Stimulated activated naive CD8-positive, alpha-beta T cell treated with anti-CD3 and anti-CD28 coated beads, Interleukin-15, amount 100 ng/mL, for 72 hours (primary cell): Measurements from ENCODE around the gene KIAA1549.

ENCODE experiments used
- ATAC-seq: fragments of 150-1000 bp; cut with Tn5 transposase; 2 replicates; pipeline ENCODE4 v1.10.0; 2021; ENCODE audit warnings: mild to moderate bottlenecking, moderate library complexity
- DNase-seq, 2 donors: peaks; one replicate each; pipeline ENCODE4 v3.0.0; 2021 to 2022
- H3K27ac Mint-ChIP-seq, 2 donors: one replicate each; pipeline ENCODE4 v1.8.0; 2022; ENCODE audit warnings: mild to moderate bottlenecking in 2 of 2, mixed read lengths in 2 of 2, moderate library complexity in 2 of 2
- H3K27me3 Mint-ChIP-seq: one replicate; pipeline ENCODE4 v1.8.0; 2022; ENCODE audit warnings: mixed read lengths
- H3K4me1 Mint-ChIP-seq: one replicate; pipeline ENCODE4 v1.8.0; 2022; ENCODE audit warnings: mild to moderate bottlenecking, mixed read lengths
- H3K4me3 Mint-ChIP-seq, 2 donors: one replicate each; pipeline ENCODE4 v1.8.0; 2022; ENCODE audit warnings: mild to moderate bottlenecking in 2 of 2, mixed read lengths in 2 of 2, moderate library complexity in 1 of 2
- H3K9me3 Mint-ChIP-seq, 2 donors: one replicate each; pipeline ENCODE4 v1.8.0; 2022; ENCODE audit warnings: mixed read lengths in 2 of 2

Gene KIAA1549

GRCh38 chr7:138785587-138786437 lies 195.4 kb downstream of the KIAA1549 start:
- no peak overlapping the region for H3K4me3 Mint-ChIP-seq
- H3K27ac Mint-ChIP-seq = peak overlapping the region in 1 of 2 donors; percentile 37
- no peaks in the 10 kb centered on the region for H3K4me1 Mint-ChIP-seq
- no peaks in the 10 kb centered on the region for H3K27me3 Mint-ChIP-seq
- ATAC-seq (no peak), DNase-seq (no peak)
- peaks cover 16 to 26% of the 10 kb centered on the region in 2 donors for H3K9me3 Mint-ChIP-seq

DNA sequence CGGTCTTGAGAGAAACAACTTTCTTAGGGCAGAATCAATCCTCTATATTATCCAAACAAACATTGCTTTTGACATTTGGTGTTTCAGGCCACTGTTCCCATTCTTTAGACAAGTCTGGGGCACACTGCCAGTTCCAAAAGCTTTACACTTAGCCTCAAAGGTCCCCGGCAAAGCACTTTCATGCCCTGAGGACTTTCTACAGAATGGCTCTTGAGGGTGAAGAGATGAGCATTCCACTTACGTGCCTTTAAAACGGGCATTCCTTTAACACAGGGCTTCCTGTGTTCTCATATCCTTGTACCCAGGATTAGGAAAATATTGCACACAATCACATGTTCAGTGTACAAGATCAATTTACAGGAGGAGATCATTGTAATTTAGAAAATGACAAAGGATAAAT lies 196.5 kb downstream of the KIAA1549 start:
- no peaks in the 10 kb centered on the region for H3K4me1 Mint-ChIP-seq
- no peak for ATAC-seq
- no peak overlapping the region for H3K4me3 Mint-ChIP-seq
- no peak for DNase-seq
- H3K9me3 Mint-ChIP-seq = peaks cover 16 to 26% of the 10 kb centered on the region in 2 donors
- H3K27ac Mint-ChIP-seq = no peak overlapping the region
- H3K27me3 Mint-ChIP-seq = no peaks in the 10 kb centered on the region
